ENCODE results near the gene SFSWAP.

The SFSWAP gene

DNA sequence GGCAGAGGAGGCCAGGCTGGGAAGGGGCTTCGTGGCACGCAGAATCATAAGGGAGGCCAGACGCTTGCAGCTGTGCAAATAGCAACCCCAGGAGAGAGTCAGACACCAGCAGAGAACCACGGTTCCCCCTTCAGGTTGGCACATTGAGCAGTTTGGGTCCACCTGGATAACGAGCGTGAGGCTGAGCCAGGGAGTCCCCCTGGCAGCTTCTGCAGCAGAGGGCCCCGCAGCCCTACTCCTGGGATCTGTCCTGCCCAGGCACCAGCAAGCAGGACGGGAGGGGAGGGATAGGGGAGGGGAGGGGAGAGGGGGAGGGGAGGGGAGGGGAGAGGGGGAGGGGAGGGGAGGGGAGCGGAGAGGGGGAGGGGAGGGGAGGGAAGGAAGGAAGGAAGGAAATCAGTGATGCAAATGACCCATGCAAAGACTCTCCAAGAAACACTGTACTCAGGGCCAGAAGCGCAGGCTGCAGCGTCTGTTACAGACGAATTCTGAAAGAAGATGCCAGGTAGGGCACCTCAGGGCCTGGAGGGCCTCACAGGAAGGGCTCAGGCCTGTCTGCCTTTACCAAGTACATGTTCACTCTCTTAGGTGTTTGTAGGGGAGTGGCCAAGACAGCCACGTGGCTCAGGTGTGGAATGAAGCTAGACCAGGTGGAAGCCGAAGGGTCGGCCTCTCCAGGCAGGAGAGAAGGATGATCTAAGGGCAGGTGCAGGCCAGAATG, 85.0 kb downstream of the SFSWAP start:
- peaks cover 27 to 92% of the 10 kb centered on the region in 2 donors for H3K36me3 ChIP-seq (replicated peaks in 1 of 2; ENCODE audit: control insufficient read depth in 2 of 2, insufficient read depth in 2 of 2, low read length in 2 of 2)
- peak overlapping the region; percentile 34 for H3K23ac ChIP-seq (ENCODE audit: low read depth, low read length, poor library complexity)
- H3K79me1 ChIP-seq (ENCODE audit: low read depth, low read length): peaks cover 2% of the 10 kb centered on the region
- H3K4ac ChIP-seq (ENCODE audit: low read length): no peak overlapping the region
- no peak overlapping the region for H2BK5ac ChIP-seq (ENCODE audit: low read length)
- no peak overlapping the region for H3K4me2 ChIP-seq (ENCODE audit: insufficient read depth, low read length, poor library complexity, severe bottlenecking)
- H3K9ac ChIP-seq (ENCODE audit: low read depth, low read length, poor library complexity): no peak overlapping the region
- H2BK12ac ChIP-seq (ENCODE audit: low read length): no peak overlapping the region
- H2BK120ac ChIP-seq (ENCODE audit: low read depth, low read length): no peak overlapping the region
- H3K14ac ChIP-seq (ENCODE audit: low read length): no peak overlapping the region
- H3K27ac ChIP-seq (replicated peaks; ENCODE audit: low read length): no peak overlapping the region
- no CpG with 5 or more reads among the region's 15 CpGs for WGBS, 2 donors (ENCODE audit: extremely low coverage in 2 of 2, insufficient read length in 2 of 2, insufficient replicate concordance in 1 of 2)
- no peak overlapping the region for H2BK15ac ChIP-seq (ENCODE audit: low read length)
- H3K27me3 ChIP-seq (ENCODE audit: control insufficient read depth in 3 of 3, insufficient read depth in 3 of 3, low read depth in 1 of 3, low read length in 3 of 3): no peaks in the 10 kb centered on the region
- peaks cover 0 to 3% of the 10 kb centered on the region in 2 donors for H3K9me3 ChIP-seq (replicated peaks in 1 of 2; ENCODE audit: control insufficient read depth in 2 of 2, insufficient read depth in 1 of 2, low read depth in 1 of 2, low read length in 2 of 2)
- H2AK5ac ChIP-seq (ENCODE audit: low read depth, low read length): peak overlapping the region; percentile 57
- no peak overlapping the region for H3K4me3 ChIP-seq (ENCODE audit: low read length in 2 of 2)
- peak overlapping the region; percentile 46 for H3K18ac ChIP-seq (ENCODE audit: low read length)
- DNase-seq (ENCODE audit: low spot score): no peak
- no peak overlapping the region for H2AFZ ChIP-seq (ENCODE audit: low read length)
- H4K8ac ChIP-seq (ENCODE audit: low read depth, low read length): no peak overlapping the region
- peaks cover 3 to 22% of the 10 kb centered on the region in 2 donors for H3K4me1 ChIP-seq (ENCODE audit: control insufficient read depth in 2 of 2, insufficient read depth in 1 of 2, low read depth in 1 of 2, low read length in 2 of 2)
- H4K91ac ChIP-seq (ENCODE audit: low read depth, low read length, poor library complexity): no peak overlapping the region

DNA sequence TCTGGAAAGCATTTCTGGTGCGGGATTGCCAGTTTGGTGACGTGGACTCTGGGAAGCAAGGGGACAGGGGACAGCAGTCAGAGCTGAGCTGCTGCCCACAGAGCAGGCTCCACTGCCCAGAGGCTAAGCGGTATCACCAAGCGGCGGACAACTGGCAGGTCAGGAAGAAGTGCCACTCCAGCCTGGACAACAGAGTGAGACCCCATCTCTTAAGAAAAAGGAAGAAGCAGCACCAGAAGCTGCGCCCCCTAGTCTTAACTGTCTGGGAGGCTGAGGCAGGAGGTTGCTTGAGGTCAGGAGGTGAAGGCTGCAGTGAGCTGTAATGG, 85.5 kb downstream of the SFSWAP start:
- Histone ChIP-seq H4K91ac (ENCODE audit: low read depth, low read length, poor library complexity) (no peak overlapping the region), H3K4me1 (ENCODE audit: control insufficient read depth in 2 of 2, insufficient read depth in 1 of 2, low read depth in 1 of 2, low read length in 2 of 2) (peaks cover 3 to 22% of the 10 kb centered on the region in 2 donors), H3K18ac (ENCODE audit: low read length) (no peak overlapping the region), H2AFZ (ENCODE audit: low read length) (no peak overlapping the region), H3K9ac (ENCODE audit: low read depth, low read length, poor library complexity) (no peak overlapping the region), H3K36me3 (replicated peaks in 1 of 2; ENCODE audit: control insufficient read depth in 2 of 2, insufficient read depth in 2 of 2, low read length in 2 of 2) (peaks cover 27 to 88% of the 10 kb centered on the region in 2 donors), H2BK5ac (ENCODE audit: low read length) (no peak overlapping the region), H3K27me3 (ENCODE audit: control insufficient read depth in 3 of 3, insufficient read depth in 3 of 3, low read depth in 1 of 3, low read length in 3 of 3) (no peaks in the 10 kb centered on the region), H2BK12ac (ENCODE audit: low read length) (no peak overlapping the region), H3K4ac (ENCODE audit: low read length) (no peak overlapping the region), H2BK120ac (ENCODE audit: low read depth, low read length) (no peak overlapping the region), H3K4me3 (ENCODE audit: low read length in 2 of 2) (no peak overlapping the region), H3K79me1 (ENCODE audit: low read depth, low read length) (peaks cover 2% of the 10 kb centered on the region), H2BK15ac (ENCODE audit: low read length) (no peak overlapping the region), H3K27ac (replicated peaks; ENCODE audit: low read length) (no peak overlapping the region), H2AK5ac (ENCODE audit: low read depth, low read length) (no peak overlapping the region), H3K9me3 (replicated peaks in 1 of 2; ENCODE audit: control insufficient read depth in 2 of 2, insufficient read depth in 1 of 2, low read depth in 1 of 2, low read length in 2 of 2) (peaks cover 0 to 3% of the 10 kb centered on the region in 2 donors), H3K14ac (ENCODE audit: low read length) (no peak overlapping the region), H3K23ac (ENCODE audit: low read depth, low read length, poor library complexity) (no peak overlapping the region), H3K4me2 (ENCODE audit: insufficient read depth, low read length, poor library complexity, severe bottlenecking) (no peak overlapping the region), H4K8ac (ENCODE audit: low read depth, low read length) (no peak overlapping the region)
- no peak for DNase-seq (ENCODE audit: low spot score)
- WGBS, 2 donors (ENCODE audit: extremely low coverage in 2 of 2, insufficient read length in 2 of 2, insufficient replicate concordance in 1 of 2): no CpG with 5 or more reads among the region's 6 CpGs

DNA sequence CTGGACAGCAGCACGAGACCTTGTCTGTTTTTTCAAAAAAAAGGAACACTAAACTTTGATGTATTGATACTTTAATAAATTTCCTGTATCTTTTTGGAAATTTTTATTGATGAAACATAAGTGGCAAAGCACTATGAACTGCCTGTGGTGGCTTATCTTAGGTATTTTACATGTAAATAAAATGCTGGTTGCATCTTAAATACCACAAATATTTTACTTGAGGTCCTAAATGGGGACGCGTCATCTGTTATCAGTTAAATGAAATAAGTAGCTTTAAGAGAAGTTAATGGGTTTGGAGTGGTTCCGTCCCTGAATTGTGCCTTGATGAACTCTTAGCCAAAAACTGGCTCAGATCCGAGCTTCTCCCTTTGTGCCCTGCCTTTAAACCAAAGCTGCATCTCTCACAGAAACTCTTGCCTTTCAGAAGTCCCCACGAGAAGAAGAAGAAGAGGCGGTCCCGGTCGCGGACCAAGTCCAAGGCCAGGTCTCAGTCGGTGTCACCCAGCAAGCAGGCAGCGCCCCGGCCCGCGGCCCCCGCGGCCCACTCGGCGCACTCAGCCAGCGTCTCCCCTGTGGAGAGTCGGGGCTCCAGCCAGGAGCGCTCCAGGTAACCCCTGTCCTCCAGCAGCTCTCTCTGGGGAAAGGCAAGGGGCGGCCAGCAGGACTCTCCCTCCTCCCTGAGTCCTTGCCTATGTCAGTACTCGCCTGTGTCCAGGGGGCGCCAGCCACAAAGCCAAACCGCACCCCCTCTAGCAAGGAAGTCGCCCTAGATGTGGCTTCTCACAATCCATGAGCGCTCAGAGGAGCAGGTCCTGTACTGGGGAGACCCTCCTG, 86.1 kb downstream of the SFSWAP start:
- peaks cover 24 to 88% of the 10 kb centered on the region in 2 donors for H3K36me3 ChIP-seq (replicated peaks in 1 of 2; ENCODE audit: control insufficient read depth in 2 of 2, insufficient read depth in 2 of 2, low read length in 2 of 2)

DNA sequence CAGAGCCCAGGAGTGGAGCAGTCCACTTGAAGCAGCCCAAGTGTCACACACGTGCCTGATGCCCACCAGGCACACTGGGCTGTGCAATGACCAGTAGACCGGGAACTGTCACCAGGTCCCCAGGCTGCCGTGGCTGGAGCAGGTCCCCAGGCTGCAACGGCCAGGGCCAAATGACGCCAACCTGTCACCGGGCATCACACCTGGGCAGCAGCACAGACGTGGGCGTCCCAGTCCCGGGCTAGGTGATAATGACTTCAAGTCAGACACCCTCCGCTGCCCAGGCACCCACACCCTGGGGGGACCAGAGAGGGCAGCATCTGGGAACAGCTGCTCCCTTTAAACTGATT, 86.7 kb downstream of the SFSWAP start:
- WGBS, 2 donors (ENCODE audit: extremely low coverage in 2 of 2, insufficient read length in 2 of 2, insufficient replicate concordance in 1 of 2): no CpG with 5 or more reads among the region's 10 CpGs
- Histone ChIP-seq H3K4me3 (ENCODE audit: low read length in 2 of 2) (no peak overlapping the region), H3K36me3 (replicated peaks in 1 of 2; ENCODE audit: control insufficient read depth in 2 of 2, insufficient read depth in 2 of 2, low read length in 2 of 2) (peaks cover 25 to 89% of the 10 kb centered on the region in 2 donors)

More for the DNA sequence above, 86.1 kb downstream of the SFSWAP start:
- Histone ChIP-seq H4K8ac (ENCODE audit: low read depth, low read length) (no peak overlapping the region), H3K14ac (ENCODE audit: low read length) (no peak overlapping the region), H3K9ac (ENCODE audit: low read depth, low read length, poor library complexity) (no peak overlapping the region), H4K91ac (ENCODE audit: low read depth, low read length, poor library complexity) (no peak overlapping the region), H3K4me2 (ENCODE audit: insufficient read depth, low read length, poor library complexity, severe bottlenecking) (no peak overlapping the region), H3K27me3 (ENCODE audit: control insufficient read depth in 3 of 3, insufficient read depth in 3 of 3, low read depth in 1 of 3, low read length in 3 of 3) (no peaks in the 10 kb centered on the region), H3K23ac (ENCODE audit: low read depth, low read length, poor library complexity) (no peak overlapping the region), H3K9me3 (replicated peaks in 1 of 2; ENCODE audit: control insufficient read depth in 2 of 2, insufficient read depth in 1 of 2, low read depth in 1 of 2, low read length in 2 of 2) (peaks cover 0 to 3% of the 10 kb centered on the region in 2 donors), H3K18ac (ENCODE audit: low read length) (no peak overlapping the region), H2BK15ac (ENCODE audit: low read length) (no peak overlapping the region), H2AK5ac (ENCODE audit: low read depth, low read length) (no peak overlapping the region), H2BK12ac (ENCODE audit: low read length) (no peak overlapping the region), H2BK5ac (ENCODE audit: low read length) (peak overlapping the region; percentile 67), H3K79me1 (ENCODE audit: low read depth, low read length) (peaks cover 2% of the 10 kb centered on the region), H2AFZ (ENCODE audit: low read length) (no peak overlapping the region), H3K4ac (ENCODE audit: low read length) (no peak overlapping the region), H3K4me3 (ENCODE audit: low read length in 2 of 2) (no peak overlapping the region), H3K27ac (replicated peaks; ENCODE audit: low read length) (no peak overlapping the region), H2BK120ac (ENCODE audit: low read depth, low read length) (no peak overlapping the region), H3K4me1 (ENCODE audit: control insufficient read depth in 2 of 2, insufficient read depth in 1 of 2, low read depth in 1 of 2, low read length in 2 of 2) (peaks cover 3 to 18% of the 10 kb centered on the region in 2 donors)
- DNase-seq (ENCODE audit: low spot score): no peak
- no CpG with 5 or more reads among the region's 28 CpGs for WGBS, 2 donors (ENCODE audit: extremely low coverage in 2 of 2, insufficient read length in 2 of 2, insufficient replicate concordance in 1 of 2)

More for the DNA sequence above, 86.7 kb downstream of the SFSWAP start:
- Histone ChIP-seq H3K9ac (ENCODE audit: low read depth, low read length, poor library complexity) (no peak overlapping the region), H3K9me3 (replicated peaks in 1 of 2; ENCODE audit: control insufficient read depth in 2 of 2, insufficient read depth in 1 of 2, low read depth in 1 of 2, low read length in 2 of 2) (peaks cover 0 to 3% of the 10 kb centered on the region in 2 donors), H3K23ac (ENCODE audit: low read depth, low read length, poor library complexity) (peak overlapping the region; percentile 86), H3K4me1 (ENCODE audit: control insufficient read depth in 2 of 2, insufficient read depth in 1 of 2, low read depth in 1 of 2, low read length in 2 of 2) (peaks cover 3 to 18% of the 10 kb centered on the region in 2 donors), H3K4me2 (ENCODE audit: insufficient read depth, low read length, poor library complexity, severe bottlenecking) (no peak overlapping the region), H3K79me1 (ENCODE audit: low read depth, low read length) (peaks cover 2% of the 10 kb centered on the region), H3K27me3 (ENCODE audit: control insufficient read depth in 3 of 3, insufficient read depth in 3 of 3, low read depth in 1 of 3, low read length in 3 of 3) (no peaks in the 10 kb centered on the region), H2AK5ac (ENCODE audit: low read depth, low read length) (no peak overlapping the region), H2BK15ac (ENCODE audit: low read length) (no peak overlapping the region), H3K14ac (ENCODE audit: low read length) (no peak overlapping the region), H3K27ac (replicated peaks; ENCODE audit: low read length) (no peak overlapping the region), H4K91ac (ENCODE audit: low read depth, low read length, poor library complexity) (no peak overlapping the region), H2AFZ (ENCODE audit: low read length) (no peak overlapping the region), H2BK12ac (ENCODE audit: low read length) (no peak overlapping the region), H2BK5ac (ENCODE audit: low read length) (no peak overlapping the region), H3K4ac (ENCODE audit: low read length) (no peak overlapping the region), H2BK120ac (ENCODE audit: low read depth, low read length) (no peak overlapping the region), H4K8ac (ENCODE audit: low read depth, low read length) (no peak overlapping the region), H3K18ac (ENCODE audit: low read length) (no peak overlapping the region)
- no peak for DNase-seq (ENCODE audit: low spot score)

All from neuronal stem cell (in vitro differentiated cells).